A549 (cell line): Measurements from ENCODE around the gene PLEKHG4B. TPM values are rescaled to one million over a fixed set of nuclear protein-coding genes. Genes with fewer than 3 reads are reported as not detected.

Experiments
- ATAC-seq, 2 experiments: fragments of 200-7000 bp in 1 of 2; fragments of >200 bp in 1 of 2; cut with Nextera tagmentation in 1 of 2; cut with Tn5 transposase in 1 of 2; 3 replicates each; pipeline versions ENCODE4 v1.8.0 to v1.9.1; 2018 to 2020; ENCODE audit warnings: mild to moderate bottlenecking in 1 of 2, moderate library complexity in 1 of 2
- CTCF ChIA-PET: fragments of 300-600 bp; sonication (Branson Sonifier 250); formaldehyde crosslinking; extraction: SDS; loops from one replicate; lab custom pipeline; 2021; ENCODE audit warnings: antibody characterized with exemption, inconsistent platforms; lab: Yijun Ruan, JAX
- POLR2A ChIA-PET: fragments of 350-600 bp; formaldehyde crosslinking; extraction: SDS; loops from one replicate; lab custom pipeline; 2021; ENCODE audit warnings: antibody characterized with exemption, inconsistent platforms; lab: Yijun Ruan, JAX
- DNase-seq, 2 experiments: peaks; one replicate each; pipeline versions ENCODE4 v3.0.0 to v3.0.0-alpha.2; 2011 to 2016; ENCODE audit warnings: low read depth in 1 of 2, low spot score in 1 of 2
- FAIRE-seq: peaks from 2 replicates; lab custom pipeline; 2011; peaks lifted over from hg19 to GRCh38; lab: Jason Lieb, UNC
- H3K27ac ChIP-seq, 2 experiments: fragments of >200 bp; sonication (Bioruptor Twin); formaldehyde crosslinking; 3 replicates each; pipeline ENCODE4 v1.5.1; 2016 to 2017
- H3K4me1 ChIP-seq: fragments of >200 bp; sonication (Bioruptor Twin); formaldehyde crosslinking; 3 replicates; pipeline ENCODE4 v1.6.1; 2016
- H3K4me2 ChIP-seq: fragments of >200 bp; sonication (Bioruptor Twin); formaldehyde crosslinking; 3 replicates; pipeline ENCODE4 v1.6.1; 2016
- H3K4me3 ChIP-seq: fragments of >200 bp; sonication (Bioruptor Twin); formaldehyde crosslinking; 3 replicates; pipeline ENCODE4 v1.5.1; 2016
- H3K9me3 ChIP-seq: fragments of >200 bp; sonication (Bioruptor Twin); formaldehyde crosslinking; 3 replicates; pipeline ENCODE4 v1.6.1; 2016
- CBX2 ChIP-seq: fragments of 200-600 bp; sonication (generic); IDR thresholded peaks from 2 replicates; pipeline ENCODE4 v1.6.1; 2016; ENCODE audit warnings: low read depth, mild to moderate bottlenecking, borderline replicate concordance
- EHMT2 ChIP-seq: fragments of 200-600 bp; sonication (generic); IDR thresholded peaks from 2 replicates; pipeline ENCODE4 v1.6.1; 2016; ENCODE audit warnings: antibody characterized with exemption, low read depth, mild to moderate bottlenecking, moderate library complexity
- ESRRA ChIP-seq: fragments of 150-350 bp; IDR thresholded peaks from 2 replicates; pipeline ENCODE4 v1.6.1; 2014; ENCODE audit warnings: mild to moderate bottlenecking, low read length, borderline replicate concordance
- FOSL2 ChIP-seq, 2 experiments: fragments of 450-650 bp in 1 of 2; fragments of >200 bp in 1 of 2; sonication (Bioruptor Twin) in 1 of 2; formaldehyde crosslinking; IDR thresholded peaks; 2 replicates each; pipeline versions ENCODE4 v1.5.0 to v1.6.1; 2016 to 2020; ENCODE audit warnings: mild to moderate bottlenecking in 1 of 2, moderate library complexity in 1 of 2
- GATA3 ChIP-seq: IDR thresholded peaks from 2 replicates; pipeline ENCODE4 v1.6.1; 2012; ENCODE audit warnings: borderline replicate concordance
- HOXA7 ChIP-seq: fragments of 250-450 bp; sonication (Bioruptor Pico); IDR thresholded peaks from 2 replicates; pipeline ENCODE4 v1.5.0; 2020; ENCODE audit warnings: mild to moderate bottlenecking, moderate library complexity
- HOXB13 ChIP-seq: fragments of 250-450 bp; sonication (Bioruptor Pico); IDR thresholded peaks from 2 replicates; pipeline ENCODE4 v1.5.0; 2020; ENCODE audit warnings: low read depth, mild to moderate bottlenecking, moderate library complexity
- JUN ChIP-seq, 2 experiments: fragments of >200 bp; sonication (Bioruptor Twin); formaldehyde crosslinking; IDR thresholded peaks; 2 replicates in 1 of 2; 3 replicates in 1 of 2; pipeline ENCODE4 v1.6.1; 2016 to 2017
- JUNB ChIP-seq: fragments of >200 bp; sonication (Bioruptor Twin); formaldehyde crosslinking; IDR thresholded peaks from 2 replicates; pipeline ENCODE4 v1.6.1; 2016
- KDM1A ChIP-seq: fragments of 200-600 bp; sonication (generic); IDR thresholded peaks from 2 replicates; pipeline ENCODE4 v1.6.1; 2016; ENCODE audit warnings: low read depth, mild to moderate bottlenecking
- KDM5A ChIP-seq: fragments of 200-600 bp; sonication (generic); IDR thresholded peaks from 2 replicates; pipeline ENCODE4 v1.6.1; 2016; ENCODE audit warnings: antibody characterized with exemption, mild to moderate bottlenecking
- MYC ChIP-seq: IDR thresholded peaks from 2 replicates; pipeline ENCODE4 v1.6.1; 2012; ENCODE audit warnings: mild to moderate bottlenecking, inconsistent platforms, low read length, improper control_type of control experiment, borderline replicate concordance
- POLR2AphosphoS2 ChIP-seq: conservative IDR thresholded peaks from 2 replicates; pipeline ENCODE4 v1.6.1; 2012; ENCODE audit warnings: low read length, improper control_type of control experiment, inconsistent platforms
- RARB ChIP-seq: fragments of 250-450 bp; sonication (Bioruptor Pico); IDR thresholded peaks from 2 replicates; pipeline ENCODE4 v1.8.0; 2021; ENCODE audit warnings: mild to moderate bottlenecking, moderate library complexity
- RNF2 ChIP-seq: fragments of 200-600 bp; sonication (generic); IDR thresholded peaks from 2 replicates; pipeline ENCODE4 v1.6.1; 2016; ENCODE audit warnings: low read depth, mild to moderate bottlenecking, antibody characterized with exemption, moderate library complexity, borderline replicate concordance
- ZC3H11A ChIP-seq: fragments of 450-650 bp; IDR thresholded peaks from 2 replicates; pipeline ENCODE4 v1.6.1; 2014; ENCODE audit warnings: antibody characterized with exemption, mild to moderate bottlenecking
- ZSCAN20 ChIP-seq: fragments of 250-450 bp; sonication (Bioruptor Pico); IDR thresholded peaks from 2 replicates; pipeline ENCODE4 v1.8.0; 2022; ENCODE audit warnings: mild to moderate bottlenecking, moderate library complexity
- WGBS: methylation state at CpG from one replicate; pipeline ENCODE4 v1.1.6; 2017; ENCODE audit errors: missing lambda C conversion rate; 5-methylcytosine and 5-hydroxymethylcytosine counted together
- polyA plus RNA-seq, 4 experiments: library from polyadenylated mRNA; depleted of rRNA in 3 of 4; stranded (reverse); fragments of >200 nt; fragmentation: RNase III in 1 of 4; extraction: RNeasy Plus Mini Kit Qiagen cat#74134 plus additional on column Dnase treatment in 1 of 4; gene quantifications; 2 replicates in 3 of 4; 3 replicates in 1 of 4; pipeline ENCODE4 v1.2.3, GENCODE V29; 2011 to 2017
- TF ChIP-seq, protein P1 (sequence below): IDR thresholded peaks from 2 replicates; pipeline ENCODE4 v1.6.1; 2012; ENCODE audit warnings: low read depth, borderline replicate concordance
- TF ChIP-seq, protein P2 (sequence below): IDR thresholded peaks from 2 replicates; pipeline ENCODE4 v1.6.1; 2012
- TF ChIP-seq, protein P3 (sequence below): fragments of 200-600 bp; sonication (generic); IDR thresholded peaks from 2 replicates; pipeline ENCODE4 v1.6.1; 2016; ENCODE audit warnings: antibody characterized with exemption, mild to moderate bottlenecking, moderate library complexity
- TF ChIP-seq, protein P4 (sequence below): fragments of 250-450 bp; sonication (Bioruptor Pico); IDR thresholded peaks from 2 replicates; pipeline ENCODE4 v1.5.0; 2021; ENCODE audit warnings: mild to moderate bottlenecking, moderate library complexity, borderline replicate concordance
- TF ChIP-seq, protein P5 (sequence below): fragments of 250-450 bp; sonication (Bioruptor Pico); IDR thresholded peaks from 2 replicates; pipeline ENCODE4 v1.5.0; 2020; ENCODE audit warnings: low read depth, mild to moderate bottlenecking, moderate library complexity

The PLEKHG4B gene
- polyA plus RNA-seq, 2 of the 4 experiments (the other 2 are of a cell fraction), result 0.57 to 0.59 TPM

DNA sequence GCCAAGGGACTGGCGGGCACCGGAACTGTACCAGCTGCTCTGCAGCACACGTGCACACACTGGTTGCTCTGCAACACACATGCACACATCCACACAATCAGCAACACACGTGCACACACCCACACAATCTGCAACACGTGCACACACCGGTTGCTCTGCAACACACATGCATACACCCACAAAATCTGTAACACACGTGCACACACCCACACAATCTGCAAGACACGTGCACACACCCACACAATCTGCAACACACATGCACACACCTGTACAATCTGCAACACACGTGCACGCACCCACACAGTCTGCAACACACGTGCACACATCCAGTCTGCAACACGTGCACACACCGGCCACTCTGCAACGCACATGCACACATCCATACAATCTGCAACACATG lies 17.9 kb downstream of the PLEKHG4B start:
- H3K9me3 ChIP-seq, result no peaks in the 10 kb centered on the region
- no peak overlapping the region for H3K4me3 ChIP-seq
- H3K4me2 ChIP-seq, result no peak overlapping the region
- no peak overlapping the region for H3K27ac ChIP-seq
- no peaks in the 10 kb centered on the region for H3K4me1 ChIP-seq
- CTCF ChIA-PET, result no interaction called here
- TF ChIP-seq GATA3 (no peak), KDM1A (no peak), MYC (no peak), ESRRA (no peak), KDM5A (no peak), EHMT2 (no peak), ZC3H11A (no peak), CBX2 (no peak), FOSL2 (IDR thresholded peaks at IDR 0.05) (no peak), FOSL2 (CRISPR knock-in tag; IDR thresholded peaks at IDR 0.05) (no peak), HOXB13 (CRISPR knock-in tag) (no peak), RARB (CRISPR knock-in tag) (no peak), POLR2AphosphoS2 (no peak)
- TF ChIP-seq, protein P1, sequence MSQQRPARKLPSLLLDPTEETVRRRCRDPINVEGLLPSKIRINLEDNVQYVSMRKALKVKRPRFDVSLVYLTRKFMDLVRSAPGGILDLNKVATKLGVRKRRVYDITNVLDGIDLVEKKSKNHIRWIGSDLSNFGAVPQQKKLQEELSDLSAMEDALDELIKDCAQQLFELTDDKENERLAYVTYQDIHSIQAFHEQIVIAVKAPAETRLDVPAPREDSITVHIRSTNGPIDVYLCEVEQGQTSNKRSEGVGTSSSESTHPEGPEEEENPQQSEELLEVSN, result no peak
- TF ChIP-seq, protein P2, sequence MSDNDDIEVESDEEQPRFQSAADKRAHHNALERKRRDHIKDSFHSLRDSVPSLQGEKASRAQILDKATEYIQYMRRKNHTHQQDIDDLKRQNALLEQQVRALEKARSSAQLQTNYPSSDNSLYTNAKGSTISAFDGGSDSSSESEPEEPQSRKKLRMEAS, result no peak
- TF ChIP-seq, protein P3, sequence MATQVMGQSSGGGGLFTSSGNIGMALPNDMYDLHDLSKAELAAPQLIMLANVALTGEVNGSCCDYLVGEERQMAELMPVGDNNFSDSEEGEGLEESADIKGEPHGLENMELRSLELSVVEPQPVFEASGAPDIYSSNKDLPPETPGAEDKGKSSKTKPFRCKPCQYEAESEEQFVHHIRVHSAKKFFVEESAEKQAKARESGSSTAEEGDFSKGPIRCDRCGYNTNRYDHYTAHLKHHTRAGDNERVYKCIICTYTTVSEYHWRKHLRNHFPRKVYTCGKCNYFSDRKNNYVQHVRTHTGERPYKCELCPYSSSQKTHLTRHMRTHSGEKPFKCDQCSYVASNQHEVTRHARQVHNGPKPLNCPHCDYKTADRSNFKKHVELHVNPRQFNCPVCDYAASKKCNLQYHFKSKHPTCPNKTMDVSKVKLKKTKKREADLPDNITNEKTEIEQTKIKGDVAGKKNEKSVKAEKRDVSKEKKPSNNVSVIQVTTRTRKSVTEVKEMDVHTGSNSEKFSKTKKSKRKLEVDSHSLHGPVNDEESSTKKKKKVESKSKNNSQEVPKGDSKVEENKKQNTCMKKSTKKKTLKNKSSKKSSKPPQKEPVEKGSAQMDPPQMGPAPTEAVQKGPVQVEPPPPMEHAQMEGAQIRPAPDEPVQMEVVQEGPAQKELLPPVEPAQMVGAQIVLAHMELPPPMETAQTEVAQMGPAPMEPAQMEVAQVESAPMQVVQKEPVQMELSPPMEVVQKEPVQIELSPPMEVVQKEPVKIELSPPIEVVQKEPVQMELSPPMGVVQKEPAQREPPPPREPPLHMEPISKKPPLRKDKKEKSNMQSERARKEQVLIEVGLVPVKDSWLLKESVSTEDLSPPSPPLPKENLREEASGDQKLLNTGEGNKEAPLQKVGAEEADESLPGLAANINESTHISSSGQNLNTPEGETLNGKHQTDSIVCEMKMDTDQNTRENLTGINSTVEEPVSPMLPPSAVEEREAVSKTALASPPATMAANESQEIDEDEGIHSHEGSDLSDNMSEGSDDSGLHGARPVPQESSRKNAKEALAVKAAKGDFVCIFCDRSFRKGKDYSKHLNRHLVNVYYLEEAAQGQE, result no peak
- TF ChIP-seq, protein P4, sequence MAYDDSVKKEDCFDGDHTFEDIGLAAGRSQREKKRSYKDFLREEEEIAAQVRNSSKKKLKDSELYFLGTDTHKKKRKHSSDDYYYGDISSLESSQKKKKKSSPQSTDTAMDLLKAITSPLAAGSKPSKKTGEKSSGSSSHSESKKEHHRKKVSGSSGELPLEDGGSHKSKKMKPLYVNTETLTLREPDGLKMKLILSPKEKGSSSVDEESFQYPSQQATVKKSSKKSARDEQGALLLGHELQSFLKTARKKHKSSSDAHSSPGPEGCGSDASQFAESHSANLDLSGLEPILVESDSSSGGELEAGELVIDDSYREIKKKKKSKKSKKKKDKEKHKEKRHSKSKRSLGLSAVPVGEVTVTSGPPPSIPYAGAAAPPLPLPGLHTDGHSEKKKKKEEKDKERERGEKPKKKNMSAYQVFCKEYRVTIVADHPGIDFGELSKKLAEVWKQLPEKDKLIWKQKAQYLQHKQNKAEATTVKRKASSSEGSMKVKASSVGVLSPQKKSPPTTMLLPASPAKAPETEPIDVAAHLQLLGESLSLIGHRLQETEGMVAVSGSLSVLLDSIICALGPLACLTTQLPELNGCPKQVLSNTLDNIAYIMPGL, result no peak
- TF ChIP-seq, all 56 proteins: peak for 0
- DNase-seq, result no peak
- no peak for ATAC-seq
- 67% methylated on average over 12 of the region's 14 CpGs for WGBS
- POLR2A ChIA-PET, result no interaction called here
- no peak for FAIRE-seq

DNA sequence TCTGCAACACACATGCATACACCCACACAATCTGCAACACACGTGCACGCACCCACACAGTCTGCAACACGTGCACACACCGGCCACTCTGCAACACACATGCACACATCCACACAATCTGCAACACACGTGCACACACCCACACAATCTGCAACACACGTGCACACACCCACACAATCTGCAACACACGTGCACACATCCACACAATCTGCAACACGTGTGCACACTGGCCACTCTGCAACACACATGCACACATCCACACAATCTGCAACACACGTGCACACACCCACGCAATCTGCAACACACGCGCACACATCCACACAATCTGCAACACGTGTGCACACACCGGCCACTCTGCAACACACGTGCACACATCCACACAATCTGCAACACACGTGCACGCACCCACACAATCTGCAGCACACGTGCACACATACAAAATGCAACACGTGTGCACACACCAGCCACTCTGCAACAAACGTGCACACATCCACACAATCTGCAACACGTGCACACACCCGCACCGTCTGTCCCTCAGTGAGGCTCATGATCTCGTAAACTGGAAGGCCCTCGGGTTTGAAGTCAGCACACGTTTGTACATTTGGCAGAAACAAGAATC lies 18.4 kb downstream of the PLEKHG4B start:
- H3K4me3 ChIP-seq, result no peak overlapping the region
- H3K9me3 ChIP-seq, result no peaks in the 10 kb centered on the region
- TF ChIP-seq JUN (IDR thresholded peaks at IDR 0.05), result no peak
- no peak for TF ChIP-seq JUNB
- TF ChIP-seq FOSL2 (IDR thresholded peaks at IDR 0.05), result no peak
- no peak for TF ChIP-seq FOSL2 (CRISPR knock-in tag; IDR thresholded peaks at IDR 0.05)
- TF ChIP-seq, protein P1, result no peak
- TF ChIP-seq, protein P5, sequence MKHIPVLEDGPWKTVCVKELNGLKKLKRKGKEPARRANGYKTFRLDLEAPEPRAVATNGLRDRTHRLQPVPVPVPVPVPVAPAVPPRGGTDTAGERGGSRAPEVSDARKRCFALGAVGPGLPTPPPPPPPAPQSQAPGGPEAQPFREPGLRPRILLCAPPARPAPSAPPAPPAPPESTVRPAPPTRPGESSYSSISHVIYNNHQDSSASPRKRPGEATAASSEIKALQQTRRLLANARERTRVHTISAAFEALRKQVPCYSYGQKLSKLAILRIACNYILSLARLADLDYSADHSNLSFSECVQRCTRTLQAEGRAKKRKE (CRISPR knock-in tag), result no peak
- TF ChIP-seq ZSCAN20 (CRISPR knock-in tag), result no peak
- TF ChIP-seq GATA3, result no peak
- no peak for TF ChIP-seq RARB (CRISPR knock-in tag)
- TF ChIP-seq HOXA7, result no peak
- TF ChIP-seq MYC, result no peak
- TF ChIP-seq RNF2, result no peak
- TF ChIP-seq, protein P2, result no peak
- no peak for TF ChIP-seq KDM5A
- no peak for TF ChIP-seq KDM1A
- DNase-seq, result no peak
- ATAC-seq, result no peak
- H3K27ac ChIP-seq, result no peak overlapping the region
- no peak overlapping the region for H3K4me2 ChIP-seq
- CTCF ChIA-PET, result no interaction called here
- FAIRE-seq, result no peak
- H3K4me1 ChIP-seq, result no peaks in the 10 kb centered on the region
- POLR2A ChIA-PET, result no interaction called here
- WGBS, result 65% methylated on average over 26 of the region's 26 CpGs
